NCI-H526 treated with DMSO at 0.1 percent for 48 hours (cell line): Measurements from ENCODE around the gene CORO1C.
"Not testable (repeated sequence)": the region's sequence is repeated elsewhere in the genome, so short reads cannot be mapped to it uniquely, and the experiment has no call there.

ENCODE experiments used
- DNase-seq: peaks from one replicate; lab custom pipeline; 2025; lab: John Stamatoyannopoulos, UW

The CORO1C gene

GRCh38 chr12:108672054-108672453 is 59.3 kb downstream of the CORO1C start:
- DNase-seq = no peak

GRCh38 chr12:108671110-108671509 is 60.2 kb downstream of the CORO1C start:
- DNase-seq = no peak

GRCh38 chr12:108670066-108670631 is 61.2 kb downstream of the CORO1C start:
- DNase-seq = no peak

- DNase-seq = no peak
These were observed 62.8 kb downstream of the CORO1C start for GRCh38 chr12:108668542-108668941.

- no peak for DNase-seq
These were observed 63.3 kb downstream of the CORO1C start for GRCh38 chr12:108668063-108668462.

GRCh38 chr12:108667349-108667748 is 64.0 kb downstream of the CORO1C start:
- DNase-seq = no peak

- DNase-seq = no peak
These were observed 64.9 kb downstream of the CORO1C start for GRCh38 chr12:108666401-108666881.

GRCh38 chr12:108665608-108666202 is 65.6 kb downstream of the CORO1C start:
- no peak for DNase-seq

- DNase-seq = peak; percentile 41
These were observed 66.7 kb downstream of the CORO1C start for GRCh38 chr12:108664338-108665258.

GRCh38 chr12:108663324-108664015 is 67.8 kb downstream of the CORO1C start:
- no peak for DNase-seq

- DNase-seq = not testable (repeated sequence)
These were observed 73.2 kb downstream of the CORO1C start for GRCh38 chr12:108658115-108658514.

- DNase-seq = no peak
These were observed 74.1 kb downstream of the CORO1C start for GRCh38 chr12:108657130-108657745.

GRCh38 chr12:108656247-108656646 is 75.1 kb downstream of the CORO1C start:
- not testable (repeated sequence) for DNase-seq

GRCh38 chr12:108655812-108656175 is 75.5 kb downstream of the CORO1C start:
- not testable (repeated sequence) for DNase-seq

GRCh38 chr12:108654622-108655021 is 76.7 kb downstream of the CORO1C start:
- DNase-seq = not testable (repeated sequence)

GRCh38 chr12:108653922-108654321 is 77.4 kb downstream of the CORO1C start:
- no peak for DNase-seq

GRCh38 chr12:108653082-108653516 is 78.2 kb downstream of the CORO1C start:
- peak; percentile 91 for DNase-seq

GRCh38 chr12:108650083-108650482 is 81.2 kb downstream of the CORO1C start:
- no peak for DNase-seq

- DNase-seq = no peak
These were observed 81.6 kb downstream of the CORO1C start for GRCh38 chr12:108649669-108650068.

- DNase-seq = no peak
These were observed 82.2 kb downstream of the CORO1C start for GRCh38 chr12:108649126-108649525.

- DNase-seq = no peak
These were observed 82.9 kb downstream of the CORO1C start for GRCh38 chr12:108648371-108648770.
